NCI-H2107 treated with DMSO at 0.1 percent for 48 hours (cell line): ENCODE results near the gene TWF2.

Experiments
- DNase-seq: peaks from one replicate; lab custom pipeline; 2025; ENCODE audit not compliant: unreplicated experiment; lab: John Stamatoyannopoulos, UW

Gene TWF2

DNA sequence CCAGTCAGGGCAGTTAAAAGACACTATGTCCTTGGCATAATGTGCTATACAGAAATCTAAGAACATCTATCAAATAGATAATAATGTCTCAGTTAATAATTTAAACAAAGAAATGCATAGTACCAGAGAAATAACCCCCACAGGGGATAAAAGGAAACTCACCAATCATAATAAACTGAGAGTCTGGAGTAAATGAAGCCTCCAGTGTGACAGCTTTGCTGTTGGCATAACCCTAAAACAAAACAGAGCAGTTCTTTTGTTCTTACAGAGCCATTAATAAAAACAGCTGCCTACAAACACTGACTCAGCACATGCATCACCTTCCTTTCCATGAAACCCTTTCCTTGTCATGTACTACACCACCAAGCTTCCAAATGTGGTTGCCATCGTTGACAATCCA lies 20.1 kb upstream of the TWF2 start:
- no peak for DNase-seq

DNA sequence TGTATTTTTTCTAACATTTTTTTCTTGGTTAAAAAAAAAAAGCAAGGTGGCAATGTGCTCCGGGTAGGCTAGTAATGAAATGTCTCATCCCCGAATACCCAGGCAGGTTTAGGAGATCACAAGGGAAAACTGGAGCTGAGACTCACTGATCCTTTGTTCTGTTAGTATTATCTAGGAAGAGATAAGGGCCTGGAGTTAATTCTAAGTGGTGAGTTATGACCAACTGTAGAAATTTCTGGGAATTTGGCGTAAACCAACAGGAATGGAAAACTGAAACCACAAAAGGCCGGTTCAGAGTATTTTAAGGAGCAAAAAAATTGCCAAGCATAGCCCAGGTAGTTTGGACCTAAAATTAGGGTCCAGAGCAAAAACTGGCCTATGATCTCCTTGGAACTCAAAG lies 19.0 kb upstream of the TWF2 start:
- no peak for DNase-seq

DNA sequence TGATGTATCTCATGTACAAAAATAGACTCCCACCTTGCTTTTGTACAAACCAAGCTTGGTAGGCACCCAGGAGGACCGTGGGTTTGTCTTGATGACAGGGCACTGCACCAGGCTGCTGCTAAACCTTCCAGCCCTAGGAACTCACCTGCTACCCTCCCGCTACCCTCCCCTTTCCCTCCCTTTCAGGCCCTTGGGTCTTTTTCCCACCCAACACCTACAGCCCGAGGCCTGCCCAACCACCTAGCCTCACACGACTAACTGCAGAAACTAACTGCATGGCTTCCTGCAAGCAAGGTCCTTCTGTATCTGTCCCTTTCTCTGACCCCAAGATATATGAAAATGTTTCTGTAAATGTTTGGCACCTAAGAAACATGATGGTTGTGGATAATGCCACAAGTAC lies 17.7 kb upstream of the TWF2 start:
- DNase-seq, result no peak

DNA sequence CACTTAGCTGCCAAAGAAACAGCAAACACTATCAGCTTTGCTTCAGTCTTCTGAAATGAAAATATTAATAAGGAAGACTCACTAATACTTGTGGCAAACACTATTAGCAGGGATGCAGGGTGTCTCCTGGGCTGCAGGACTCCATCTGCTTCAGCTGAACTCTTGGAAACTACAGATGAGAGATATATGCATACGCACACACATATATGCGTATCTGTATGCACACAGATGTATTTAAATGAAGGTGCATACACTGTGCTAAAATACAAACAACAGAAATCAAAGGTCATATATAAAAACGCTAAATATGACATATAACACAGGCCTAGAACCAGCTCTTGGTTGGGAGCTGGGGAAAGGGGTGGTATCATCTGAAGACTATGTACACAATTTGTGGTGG lies 17.2 kb upstream of the TWF2 start:
- DNase-seq, result no peak

DNA sequence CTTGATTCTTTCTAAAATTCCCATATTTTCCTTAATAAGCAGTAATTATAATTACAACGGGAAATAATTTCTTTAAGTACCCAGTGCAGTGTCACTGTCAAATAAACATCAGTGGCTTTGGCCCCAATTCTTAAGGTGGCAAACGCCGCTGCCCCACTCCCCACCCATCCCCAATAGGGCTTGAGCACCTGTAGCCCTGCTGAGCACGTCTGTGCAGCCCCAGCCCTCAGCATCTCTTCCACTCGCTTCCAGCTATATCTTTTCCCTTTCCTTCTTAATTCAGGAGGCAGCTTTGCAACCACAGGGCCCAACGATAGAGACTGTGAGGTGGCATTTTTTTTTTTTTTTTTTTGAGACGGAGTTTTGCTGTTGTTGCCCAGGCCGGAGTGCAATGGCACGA lies 15.7 kb upstream of the TWF2 start:
- no peak for DNase-seq

DNA sequence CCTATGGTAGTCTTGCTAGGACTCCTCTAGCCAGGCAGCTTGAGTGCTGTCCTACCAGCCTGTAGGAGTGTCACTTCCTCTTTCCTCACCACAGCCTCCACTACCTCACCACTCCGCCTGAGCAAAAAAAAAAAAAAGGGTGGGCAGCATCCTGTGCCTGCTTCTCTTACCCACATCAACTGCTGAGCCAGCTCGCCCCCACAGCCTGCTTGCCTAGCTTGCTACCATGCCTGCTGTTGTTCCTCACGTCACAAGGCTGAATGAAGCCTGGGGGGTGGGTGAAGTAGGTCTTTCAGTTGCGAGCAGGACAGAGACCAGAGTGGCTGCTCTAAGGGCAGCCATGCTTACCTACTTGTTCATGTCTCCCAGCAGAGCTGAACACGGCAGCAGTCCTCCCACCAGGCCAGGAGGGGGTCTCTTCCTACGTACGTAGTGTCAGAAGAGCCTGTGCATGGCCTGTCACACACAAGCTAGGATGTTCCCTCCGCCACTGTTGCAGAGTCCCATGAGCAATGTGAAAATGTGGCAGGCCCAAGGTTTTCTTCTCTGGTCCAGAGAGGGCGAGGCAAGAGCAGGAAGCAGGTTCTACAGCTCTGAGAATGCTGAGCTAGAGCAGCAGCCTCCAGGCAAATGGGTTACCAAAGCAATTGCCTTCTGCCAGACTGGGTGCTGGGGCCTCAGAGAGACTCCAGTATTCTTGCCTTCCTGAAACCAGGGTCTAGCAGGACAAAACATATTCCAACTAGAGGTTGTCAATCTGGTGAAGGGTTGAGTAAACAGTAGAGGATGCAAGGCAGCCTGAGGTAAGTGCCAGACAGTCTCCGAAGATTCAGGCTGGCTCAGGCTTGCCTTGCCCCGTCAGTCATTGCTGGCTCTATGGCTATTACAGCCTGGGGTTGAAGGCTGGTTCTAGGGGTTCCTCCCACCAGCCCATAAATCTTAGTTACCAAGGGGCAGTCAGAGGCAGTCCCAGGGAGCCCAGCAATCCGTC lies 14.7 kb upstream of the TWF2 start:
- DNase-seq, result no peak

DNA sequence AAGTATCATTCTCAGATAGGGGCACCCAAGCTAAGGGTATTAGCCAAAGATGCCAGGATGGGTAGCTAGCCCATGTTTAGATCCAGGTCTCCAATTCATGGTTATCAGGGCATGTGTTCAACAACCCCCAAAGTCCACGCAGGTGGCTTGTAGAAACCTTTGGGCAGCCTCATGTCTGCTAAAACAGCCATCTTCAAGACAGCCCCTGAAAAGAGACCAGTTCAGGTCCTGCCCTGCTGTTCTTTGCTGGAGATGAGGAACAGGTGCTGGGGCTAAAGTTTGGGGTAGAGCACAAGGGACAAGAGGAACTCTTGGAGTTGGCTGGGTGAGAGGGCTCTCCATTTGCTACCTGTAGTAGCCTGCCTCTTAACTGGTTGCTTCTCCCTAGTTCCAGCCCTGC lies 11.2 kb upstream of the TWF2 start:
- DNase-seq, result no peak

DNA sequence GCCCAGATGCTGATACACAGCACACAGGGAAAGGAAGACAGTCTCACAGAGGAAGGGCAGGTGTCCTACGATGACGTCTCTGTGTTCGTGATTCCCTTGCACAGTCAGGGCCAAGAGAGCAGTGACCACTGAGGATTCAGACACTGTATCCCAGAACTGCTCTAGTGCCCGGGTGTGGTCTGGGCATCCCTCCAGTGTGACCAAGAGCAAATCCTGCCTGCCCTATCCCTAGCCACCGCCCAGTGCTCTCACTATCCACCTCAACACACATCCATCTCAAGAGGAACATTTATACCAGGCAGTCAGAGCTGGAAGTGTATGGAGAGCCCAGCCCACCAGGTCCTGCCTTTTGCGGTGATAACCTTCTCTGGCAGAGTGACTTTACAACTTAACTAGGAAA lies 10.7 kb upstream of the TWF2 start:
- DNase-seq, result no peak

GRCh38 chr3:52248816-52249547 lies 10.0 kb upstream of the TWF2 start:
- no peak for DNase-seq

DNA sequence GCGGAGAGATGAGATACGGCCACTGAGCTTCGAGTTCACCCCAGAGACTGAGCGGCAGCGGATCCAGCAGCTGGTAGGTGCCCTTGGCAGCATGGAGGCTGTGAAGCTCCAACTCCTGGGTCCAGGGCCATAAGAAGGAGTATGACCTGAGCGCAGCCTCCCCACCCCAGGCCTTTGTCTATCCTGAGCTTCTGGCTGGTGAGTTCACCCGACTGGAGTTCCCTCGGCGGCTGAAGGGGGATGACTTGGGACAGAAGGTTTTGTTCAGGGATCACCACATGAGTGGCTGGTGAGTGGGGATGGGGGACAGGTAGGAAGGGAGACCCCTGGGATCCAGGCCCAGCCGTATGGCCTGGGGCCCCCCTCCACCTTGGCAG lies 9.2 kb upstream of the TWF2 start:
- no peak for DNase-seq

DNA sequence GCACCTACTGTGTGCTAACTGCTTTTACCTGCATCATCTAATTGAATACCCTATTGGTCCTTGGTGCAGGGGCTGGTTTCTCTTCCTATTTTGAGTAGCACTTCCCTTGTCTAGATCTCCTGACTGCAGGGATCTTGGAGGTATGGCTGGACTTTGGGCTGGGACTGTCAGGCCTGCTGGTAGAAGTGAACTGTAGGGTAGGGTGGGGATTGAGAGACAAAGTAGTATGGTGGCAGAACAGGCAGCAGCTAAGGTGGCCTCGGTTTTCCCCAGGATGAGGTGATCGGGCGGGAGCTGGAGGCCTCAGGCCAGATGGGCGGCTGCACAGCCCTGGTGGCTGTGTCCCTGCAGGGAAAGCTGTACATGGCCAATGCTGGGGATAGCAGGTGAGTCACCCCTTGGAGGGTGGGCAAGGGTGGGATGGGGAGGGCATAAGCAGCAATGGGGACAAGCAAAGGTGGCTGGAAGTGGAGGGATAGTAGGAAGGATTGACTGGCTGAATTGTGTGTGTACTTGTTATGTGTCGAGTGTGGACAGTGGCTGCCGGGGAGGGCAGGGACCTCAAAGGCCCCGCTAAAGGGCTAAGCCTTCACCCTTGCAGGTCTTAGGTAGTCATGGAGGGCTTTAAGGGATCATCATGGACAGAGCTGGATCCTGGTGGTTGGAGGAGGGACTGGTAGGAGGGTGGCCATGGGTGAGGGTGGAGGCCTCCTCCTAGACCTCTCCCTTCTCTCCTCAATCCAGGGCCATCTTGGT lies 8.6 kb upstream of the TWF2 start:
- no peak for DNase-seq

DNA sequence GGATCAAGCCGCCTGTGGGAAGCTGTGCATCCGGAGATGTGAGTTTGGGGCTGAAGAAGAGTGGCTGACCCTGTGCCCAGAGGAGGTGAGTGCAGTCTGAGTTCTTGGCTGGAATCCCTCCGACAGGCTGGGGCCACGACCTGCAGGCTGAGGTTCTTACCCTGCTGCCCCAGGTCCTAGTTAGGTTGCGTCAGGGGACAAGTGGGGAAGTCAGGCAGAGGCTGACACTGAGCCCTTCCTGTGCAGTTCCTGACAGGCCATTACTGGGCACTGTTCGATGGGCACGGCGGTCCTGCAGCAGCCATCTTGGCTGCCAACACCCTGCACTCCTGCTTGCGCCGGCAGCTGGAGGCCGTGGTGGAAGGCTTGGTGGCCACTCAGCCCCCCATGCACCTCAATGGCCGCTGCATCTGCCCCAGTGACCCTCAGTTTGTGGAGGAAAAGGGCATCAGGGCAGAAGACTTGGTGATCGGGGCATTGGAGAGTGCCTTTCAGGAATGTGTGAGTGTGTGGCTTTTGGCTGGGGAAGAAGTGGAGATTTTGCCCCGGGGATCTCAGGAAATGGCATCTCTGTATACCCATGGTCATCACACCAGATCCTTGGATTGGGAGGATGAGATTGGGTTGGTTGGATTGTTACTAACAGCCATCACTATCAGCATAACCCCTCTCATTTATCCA lies 7.9 kb upstream of the TWF2 start:
- DNase-seq, result no peak

GRCh38 chr3:52246264-52246620 lies 7.3 kb upstream of the TWF2 start:
- DNase-seq, result no peak

GRCh38 chr3:52245322-52246263 lies 6.6 kb upstream of the TWF2 start, which contains the start of gene PPM1M:
Gene PPM1M, plus strand, starts transcription at chr3:52245759. Its CDS starts 66 bp downstream, at chr3:52245825.
- DNase-seq, result no peak

DNA sequence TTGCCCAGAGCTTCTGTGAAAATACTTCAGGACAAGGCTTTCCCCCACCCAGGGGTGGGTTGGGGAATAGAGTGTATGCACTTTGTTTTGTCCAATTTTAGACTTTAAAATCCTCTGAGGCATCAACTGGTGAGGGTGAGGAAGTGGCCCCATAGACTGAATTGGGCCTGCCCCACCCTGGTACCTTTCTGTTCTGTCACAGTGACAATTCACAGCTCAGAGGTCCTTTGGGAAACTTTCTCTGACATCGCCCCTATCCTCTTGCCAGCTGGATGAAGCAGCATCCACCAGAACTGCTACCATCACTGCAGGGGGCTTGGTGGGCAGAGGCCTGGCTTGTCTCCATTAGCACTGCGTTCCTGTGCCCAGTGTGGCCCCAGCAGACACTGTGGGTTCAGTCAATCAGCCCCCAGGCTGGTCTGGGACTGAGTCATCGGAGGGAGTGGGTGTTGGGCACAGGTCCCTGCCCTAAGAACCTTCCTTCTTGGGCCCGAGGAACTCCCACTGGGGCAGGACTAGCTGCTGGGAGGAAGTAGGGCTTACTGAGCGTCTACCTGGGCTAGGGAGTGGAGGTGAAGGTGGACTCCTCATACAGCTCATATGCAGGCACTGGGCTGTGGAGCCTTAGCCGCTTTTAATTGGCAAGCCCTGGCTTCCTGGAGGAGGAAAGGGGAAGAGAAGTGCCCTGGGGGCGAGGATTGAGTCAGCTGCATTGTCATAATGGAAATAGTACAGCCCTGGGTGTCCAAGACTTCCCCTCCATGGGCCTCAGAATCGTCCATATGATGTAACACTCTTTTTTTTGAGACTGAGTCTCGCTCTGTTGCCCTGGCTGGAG lies 5.1 kb upstream of the TWF2 start:
- DNase-seq, result no peak

DNA sequence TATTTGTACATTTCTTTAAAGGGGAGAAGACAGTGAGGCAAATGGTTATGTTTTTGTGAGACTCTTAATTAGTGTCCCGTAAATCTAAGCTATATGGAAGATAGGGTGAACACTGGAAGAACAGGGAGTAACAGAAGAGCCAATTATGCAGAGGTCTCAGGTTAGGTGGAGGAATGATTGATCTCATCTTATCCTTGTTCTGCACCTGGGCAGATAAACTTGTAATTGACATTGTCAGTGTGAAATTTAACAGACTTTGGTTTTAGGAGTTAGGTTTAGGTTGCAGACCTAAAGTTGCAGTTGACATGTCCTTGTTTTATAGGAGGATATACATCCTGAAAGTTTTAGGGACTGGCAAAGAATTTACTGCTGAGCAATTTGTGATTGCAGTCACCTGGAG lies 3.1 kb upstream of the TWF2 start:
- DNase-seq, result no peak

GRCh38 chr3:52240886-52241370 lies 2.0 kb upstream of the TWF2 start:
- no peak for DNase-seq

GRCh38 chr3:52240059-52240885 lies 1.3 kb upstream of the TWF2 start:
- peak; percentile 30 for DNase-seq
